GM13976 (cell line): ENCODE results near the gene THOP1.

ENCODE experiments used
- DNase-seq: peaks from one replicate; pipeline ENCODE4 v3.0.0; 2012; ENCODE audit warnings: low spot score
- CTCF ChIP-seq: IDR thresholded peaks from 2 replicates; pipeline ENCODE4 v1.5.1; 2012; ENCODE audit warnings: borderline replicate concordance, mild to moderate bottlenecking; ENCODE audit not compliant: insufficient read depth; ENCODE audit errors: extremely low read depth, missing control alignments, control extremely low read depth
- in situ Hi-C: fragments of 300-500 bp; cut with MboI; formaldehyde crosslinking; loops from one replicate; pipeline ENCODE4 v1.12.0; 2022; ENCODE audit warnings: low sequenced_read_pairs, mixed read lengths, inconsistent platforms; ENCODE audit not compliant: unreplicated experiment

THOP1 gene

GRCh38 chr19:2762783-2763496 lies 22.4 kb upstream of the THOP1 start:
- DNase-seq: no peak
- in situ Hi-C loops: no loop called here
- TF ChIP-seq CTCF: no peak

GRCh38 chr19:2763687-2764086 lies 21.6 kb upstream of the THOP1 start:
- TF ChIP-seq CTCF: no peak
- in situ Hi-C loops: no loop called here
- DNase-seq: no peak

GRCh38 chr19:2764945-2765344 lies 20.4 kb upstream of the THOP1 start:
- in situ Hi-C loops: no loop called here
- no peak for DNase-seq
- no peak for TF ChIP-seq CTCF

- TF ChIP-seq CTCF: no peak
- in situ Hi-C loops: no loop called here
- DNase-seq: no peak
Observed at GRCh38 chr19:2765376-2765775, 19.9 kb upstream of the THOP1 start.

- no peak for TF ChIP-seq CTCF
- in situ Hi-C loops: no loop called here
- no peak for DNase-seq
Observed at GRCh38 chr19:2766594-2767372, 18.5 kb upstream of the THOP1 start.

- no peak for DNase-seq
- in situ Hi-C loops: no loop called here
- TF ChIP-seq CTCF: no peak
Observed at GRCh38 chr19:2767688-2768087, 17.6 kb upstream of the THOP1 start.
